ENCODE data around the gene DMD. TPM values are rescaled to one million over a fixed set of nuclear protein-coding genes. Genes with fewer than 3 reads are reported as not detected.
"Not testable (repeated sequence)": the region's sequence is repeated elsewhere in the genome, so short reads cannot be mapped to it uniquely, and the experiment has no call there.

Gene DMD
- 1 to 10 TPM in 1 of 2 donors, under 1 TPM in 1; 0.43 to 2.0 TPM for total RNA-seq

DNA sequence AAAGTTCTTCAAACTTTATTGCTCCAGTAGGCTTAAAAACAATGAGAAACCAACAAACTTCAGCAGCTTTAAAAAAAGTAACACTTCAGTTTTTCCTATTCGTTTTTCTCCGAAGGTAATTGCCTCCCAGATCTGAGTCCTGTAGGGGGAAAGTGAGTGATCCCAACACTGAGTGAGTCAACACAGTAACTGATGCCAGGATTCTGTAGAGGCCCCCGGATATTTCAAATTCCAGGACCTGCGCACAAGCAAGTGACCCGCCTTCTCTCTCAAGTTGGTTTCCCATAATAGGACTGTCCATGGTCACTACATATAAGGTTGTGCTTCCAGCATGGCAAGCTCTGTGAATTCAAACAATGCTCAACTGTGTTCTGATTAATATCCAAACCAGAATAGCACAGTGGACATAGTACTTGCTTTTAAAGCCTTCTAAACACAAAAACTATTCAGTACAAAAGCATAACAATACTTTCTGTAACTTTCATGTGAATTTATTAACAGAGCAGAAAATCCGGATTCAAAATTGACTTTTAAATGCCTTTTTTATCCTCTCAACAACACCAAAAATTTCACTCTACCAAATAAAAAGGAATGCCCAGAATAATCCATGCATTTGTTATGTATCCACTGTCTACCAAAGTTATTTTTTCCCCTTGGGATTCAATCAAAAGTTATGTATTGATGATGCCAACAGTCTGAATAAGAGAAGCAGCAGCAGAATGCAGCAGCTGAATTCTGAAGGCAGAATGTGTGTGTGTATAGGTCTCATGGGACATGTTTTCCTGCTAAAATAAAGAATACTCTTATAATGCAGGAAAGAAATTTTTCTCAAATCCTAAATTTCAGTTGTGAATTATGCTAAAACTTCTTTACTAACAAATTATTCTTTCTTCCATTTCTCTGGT, at the start of gene DMD:
TSS of gene DMD (minus strand) at position 194 of the 905 bp plus-strand sequence. CDS start 237 bp downstream, outside the sequence.
- no peak within 1 kb of the TSS for H3K27ac Mint-ChIP-seq
- no peaks in the 10 kb centered on the region for H3K9me3 Mint-ChIP-seq
- no peak for ATAC-seq

DNA sequence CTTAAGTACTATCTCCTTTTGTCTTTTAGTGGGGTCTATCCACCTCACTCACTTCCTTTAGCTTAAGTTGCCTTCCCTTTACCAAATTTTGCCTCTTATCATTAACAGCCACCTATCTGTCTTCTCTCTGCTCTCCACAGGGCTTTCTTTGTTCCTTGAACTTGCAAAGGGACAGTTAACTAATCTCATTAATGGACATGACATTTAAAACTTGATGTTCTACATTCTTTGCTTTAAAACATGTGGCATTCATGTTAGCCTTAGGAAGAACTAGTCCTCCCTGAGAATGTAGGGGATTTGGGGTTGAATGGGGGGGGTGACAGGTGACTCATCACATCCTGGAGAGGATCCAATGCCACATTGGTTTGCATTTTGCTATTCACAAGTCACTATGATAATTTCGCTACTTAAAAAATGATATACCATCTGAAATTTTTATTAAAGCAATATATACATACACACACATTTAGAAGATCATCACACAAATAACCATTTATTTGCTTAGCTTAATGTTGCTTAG, 41.0 kb upstream of the DMD start:
- H3K27ac Mint-ChIP-seq: no peak overlapping the region
- no peaks in the 10 kb centered on the region for H3K9me3 Mint-ChIP-seq
- DNase-seq (ENCODE audit: low spot score in 2 of 2) (no peak), ATAC-seq (no peak)
- H3K36me3 Mint-ChIP-seq: no peaks in the 10 kb centered on the region

More for the DNA sequence above, at the start of gene DMD:
- H3K36me3 Mint-ChIP-seq: no peaks in the 10 kb centered on the region
- no peak for DNase-seq (ENCODE audit: low spot score in 2 of 2)

DNA sequence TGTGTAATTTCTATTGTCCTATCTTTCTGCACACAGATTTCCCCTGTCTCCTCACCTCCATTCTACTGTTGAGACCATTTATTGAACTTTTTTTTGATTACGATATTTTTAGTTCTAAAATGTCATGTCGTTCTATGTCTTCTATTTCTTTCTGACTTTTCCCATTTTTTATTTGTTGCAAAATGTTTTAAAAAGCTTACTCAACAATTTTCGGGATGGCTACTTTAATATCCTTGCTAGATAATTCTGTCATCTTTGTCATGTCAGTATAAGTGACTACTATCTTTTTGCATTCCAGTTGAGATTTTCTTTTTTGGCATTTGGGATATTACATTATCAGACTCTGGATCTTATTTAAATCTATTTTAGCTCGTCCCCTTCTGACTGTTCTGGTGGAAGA, 7.5 kb upstream of the DMD start:
- no peak for ATAC-seq
- Mint-ChIP-seq H3K9me3 (peaks cover 0 to 4% of the 10 kb centered on the region in 2 donors), H3K36me3 (no peaks in the 10 kb centered on the region), H3K27ac (no peak overlapping the region)
- no peak for DNase-seq (ENCODE audit: low spot score in 2 of 2)

DNA sequence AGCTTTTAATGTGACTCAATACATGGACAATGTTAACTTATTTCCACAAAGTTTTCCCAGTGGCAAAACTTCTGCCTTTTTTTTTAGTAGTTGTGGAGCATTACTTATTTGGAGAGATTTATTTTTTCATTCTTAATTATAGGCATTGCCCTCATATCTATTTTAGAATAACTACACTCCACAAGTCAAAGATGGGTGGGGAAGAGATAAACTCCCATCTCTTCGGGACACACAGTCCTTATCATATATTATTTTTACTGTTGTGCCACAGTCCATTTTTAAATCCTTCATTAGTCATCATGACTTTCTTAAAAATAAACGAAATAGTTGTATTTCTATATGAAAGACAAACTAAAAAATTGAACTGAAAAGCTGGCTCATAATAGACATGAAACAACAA, 1.2 kb downstream of the DMD start:
- no peaks in the 10 kb centered on the region for H3K9me3 Mint-ChIP-seq
- ATAC-seq: no peak
- DNase-seq (ENCODE audit: low spot score in 2 of 2): no peak
- H3K27ac Mint-ChIP-seq: no peak overlapping the region
- H3K36me3 Mint-ChIP-seq: no peaks in the 10 kb centered on the region

DNA sequence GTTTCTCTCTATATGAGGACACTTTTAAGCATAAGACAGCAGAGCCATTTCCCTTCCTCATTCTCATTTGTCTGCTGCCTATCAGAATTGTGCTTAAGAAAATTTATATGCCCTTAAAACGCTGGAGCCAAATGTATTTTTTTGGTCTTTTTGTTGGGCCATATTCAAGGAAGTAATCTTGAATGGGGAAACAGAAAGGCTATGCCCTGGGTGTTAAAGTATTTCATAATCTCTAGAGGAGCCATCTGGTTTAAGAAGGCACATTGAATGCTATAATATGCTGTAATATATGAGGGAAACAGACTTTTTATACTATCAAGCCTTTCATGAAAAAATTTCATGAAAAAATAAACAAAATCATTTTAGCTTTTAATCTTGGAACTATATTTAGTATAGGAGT, 4.3 kb downstream of the DMD start:
- no peak overlapping the region for H3K27ac Mint-ChIP-seq
- no peak for ATAC-seq
- no peak for DNase-seq (ENCODE audit: low spot score in 2 of 2)
- H3K36me3 Mint-ChIP-seq: no peaks in the 10 kb centered on the region
- peaks cover 0 to 5% of the 10 kb centered on the region in 2 donors for H3K9me3 Mint-ChIP-seq

DNA sequence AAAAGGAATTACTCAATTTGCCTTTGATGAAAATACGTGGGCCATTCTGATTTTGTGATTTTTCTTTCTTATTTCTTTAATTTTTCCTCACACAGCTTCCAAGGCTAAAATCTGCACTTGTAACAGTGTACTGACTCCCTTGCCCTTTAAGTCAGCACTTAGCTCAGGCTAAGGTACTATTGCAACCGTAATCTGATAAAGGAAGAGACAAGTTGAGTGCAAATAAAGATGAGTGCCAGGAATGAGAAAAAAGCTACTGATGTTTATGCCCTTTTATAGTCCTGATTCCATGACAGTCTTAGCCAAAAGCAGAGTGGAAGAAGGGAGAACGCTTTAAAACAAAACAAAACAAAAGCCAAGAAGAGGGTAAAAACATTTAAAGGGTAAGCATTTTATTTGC, 6.0 kb downstream of the DMD start:
- Mint-ChIP-seq H3K27ac (no peak overlapping the region), H3K36me3 (no peaks in the 10 kb centered on the region), H3K9me3 (peaks cover 0 to 5% of the 10 kb centered on the region in 2 donors)
- DNase-seq (ENCODE audit: low spot score in 2 of 2) (no peak), ATAC-seq (no peak)

DNA sequence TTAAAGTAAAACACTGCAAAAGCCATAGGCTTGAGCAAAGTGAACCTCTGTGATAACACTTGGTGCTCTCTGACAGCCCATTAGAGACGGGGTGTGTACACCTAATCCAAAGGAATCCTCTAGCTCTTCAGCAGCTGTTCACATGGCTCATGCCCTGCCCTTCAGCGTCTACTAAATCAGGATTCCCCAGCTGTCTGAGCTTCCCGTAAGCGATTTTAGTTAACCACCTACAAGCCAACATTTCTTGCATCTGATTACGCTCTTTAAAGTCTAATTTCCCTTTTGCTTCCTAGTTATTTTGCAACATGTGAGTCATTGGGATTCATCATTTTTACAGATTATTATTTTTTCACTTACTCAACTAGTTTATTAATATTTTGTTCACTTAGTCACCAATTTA, 6.5 kb downstream of the DMD start:
- Mint-ChIP-seq H3K27ac (no peak overlapping the region), H3K36me3 (no peaks in the 10 kb centered on the region), H3K9me3 (peaks cover 0 to 5% of the 10 kb centered on the region in 2 donors)
- DNase-seq (ENCODE audit: low spot score in 2 of 2) (no peak), ATAC-seq (no peak)

DNA sequence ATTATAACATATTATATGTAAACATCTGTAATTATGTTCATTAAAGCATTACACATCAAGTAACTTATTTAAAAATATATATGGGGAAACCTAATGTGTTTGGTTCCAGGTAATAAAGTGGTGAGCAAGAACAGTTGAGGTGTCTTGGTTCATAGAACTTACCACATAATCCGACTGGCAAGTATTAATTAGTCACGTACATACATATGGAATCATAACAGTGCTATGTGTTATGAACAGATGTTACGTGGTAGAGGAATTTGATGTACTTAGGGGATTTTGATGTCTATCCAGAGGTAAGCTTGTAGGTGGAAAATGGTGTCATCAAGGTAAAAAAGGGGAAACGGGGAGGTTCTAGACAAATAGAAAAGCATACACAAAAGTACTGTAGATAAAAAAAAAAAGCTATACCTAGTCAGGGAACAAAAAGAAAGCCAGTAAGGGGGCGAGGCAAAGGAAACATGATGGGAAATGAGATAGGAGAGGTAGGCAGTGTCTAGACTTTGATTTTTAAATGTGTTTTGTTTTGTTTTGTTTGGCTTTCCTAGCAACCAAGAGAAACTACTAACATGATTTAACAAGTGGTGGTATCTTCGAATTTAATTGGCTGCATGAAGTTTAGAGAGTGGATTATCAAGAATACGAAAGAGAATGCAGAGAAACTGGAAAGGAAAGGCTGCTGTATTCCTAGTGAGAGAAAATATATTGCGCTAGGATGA, 12.6 kb downstream of the DMD start:
- Mint-ChIP-seq H3K27ac (no peak overlapping the region), H3K36me3 (no peaks in the 10 kb centered on the region), H3K9me3 (peaks cover 13 to 14% of the 10 kb centered on the region in 2 donors)
- ATAC-seq (no peak), DNase-seq (ENCODE audit: low spot score in 2 of 2) (no peak)

DNA sequence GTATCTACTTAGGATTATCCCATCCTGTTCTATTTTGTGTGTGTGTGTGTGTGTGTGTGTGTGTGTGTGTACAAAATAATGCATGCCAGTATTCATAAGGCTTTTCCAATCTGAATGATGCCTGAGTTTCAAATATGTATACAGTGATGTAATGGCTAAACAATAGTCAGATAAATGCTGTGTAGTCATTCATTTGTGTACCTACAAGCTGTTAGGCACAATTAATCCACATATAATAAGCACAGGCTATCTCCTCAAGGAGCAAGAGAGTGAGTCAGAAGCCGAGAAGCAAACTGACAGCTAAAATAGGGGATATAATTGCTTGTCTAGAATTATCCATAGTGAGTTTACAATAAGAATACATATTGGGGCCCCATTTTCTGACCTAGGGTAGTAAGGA, 15.7 kb downstream of the DMD start:
- DNase-seq (ENCODE audit: low spot score in 2 of 2) (no peak), ATAC-seq (no peak)
- peaks cover 11 to 14% of the 10 kb centered on the region in 2 donors for H3K9me3 Mint-ChIP-seq
- no peak overlapping the region for H3K27ac Mint-ChIP-seq
- no peaks in the 10 kb centered on the region for H3K36me3 Mint-ChIP-seq

DNA sequence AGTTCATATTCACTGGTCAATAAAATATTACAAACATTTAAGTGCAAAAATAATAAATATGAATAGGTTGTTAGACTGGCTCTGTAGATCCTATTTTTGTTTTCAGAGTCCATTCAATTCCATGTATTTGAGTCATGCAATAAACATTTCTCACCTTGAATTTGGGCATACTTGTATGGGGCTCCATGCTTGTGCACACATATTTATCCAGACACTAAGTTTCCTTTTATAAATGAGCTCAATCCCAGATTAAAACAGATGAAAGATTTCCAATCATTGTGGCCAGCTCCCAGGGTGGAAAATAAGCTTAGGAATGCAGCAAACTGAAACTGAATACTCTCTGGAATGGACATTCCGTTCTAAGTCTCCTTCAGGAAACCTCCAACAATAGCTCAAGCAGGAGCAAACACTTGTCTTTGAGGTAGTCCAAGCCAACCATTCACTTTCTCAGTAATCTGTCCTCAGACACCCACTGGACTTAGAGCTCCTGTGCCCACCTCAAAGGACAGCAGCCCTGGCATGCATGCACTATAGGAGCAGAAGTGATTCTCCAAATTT, 16.4 kb downstream of the DMD start:
- ATAC-seq: no peak
- peaks cover 11 to 14% of the 10 kb centered on the region in 2 donors for H3K9me3 Mint-ChIP-seq

DNA sequence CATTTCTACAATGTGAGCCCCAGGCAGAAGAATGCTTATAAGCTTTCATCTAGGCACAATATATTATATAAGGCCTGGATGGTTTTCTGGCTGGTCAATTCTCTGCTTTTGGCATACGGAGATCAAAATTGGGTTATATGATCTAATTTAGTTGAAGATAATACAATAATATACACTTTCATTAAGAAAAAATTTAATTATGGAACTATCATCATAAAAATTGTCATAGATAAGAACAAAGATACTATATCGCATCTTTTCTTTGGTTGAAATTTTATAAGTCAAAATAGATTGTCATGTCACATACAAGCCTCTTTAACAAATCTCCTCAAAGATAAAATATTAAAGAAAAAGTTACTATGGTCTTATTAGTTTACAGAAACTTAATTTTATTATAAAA, 17.1 kb downstream of the DMD start:
- ATAC-seq (no peak), DNase-seq (ENCODE audit: low spot score in 2 of 2) (no peak)
- H3K36me3 Mint-ChIP-seq: no peaks in the 10 kb centered on the region
- peaks cover 8 to 11% of the 10 kb centered on the region in 2 donors for H3K9me3 Mint-ChIP-seq
- no peak overlapping the region for H3K27ac Mint-ChIP-seq

More for the DNA sequence above, 16.4 kb downstream of the DMD start:
- Mint-ChIP-seq H3K27ac (no peak overlapping the region), H3K36me3 (no peaks in the 10 kb centered on the region)
- DNase-seq (ENCODE audit: low spot score in 2 of 2): no peak

DNA sequence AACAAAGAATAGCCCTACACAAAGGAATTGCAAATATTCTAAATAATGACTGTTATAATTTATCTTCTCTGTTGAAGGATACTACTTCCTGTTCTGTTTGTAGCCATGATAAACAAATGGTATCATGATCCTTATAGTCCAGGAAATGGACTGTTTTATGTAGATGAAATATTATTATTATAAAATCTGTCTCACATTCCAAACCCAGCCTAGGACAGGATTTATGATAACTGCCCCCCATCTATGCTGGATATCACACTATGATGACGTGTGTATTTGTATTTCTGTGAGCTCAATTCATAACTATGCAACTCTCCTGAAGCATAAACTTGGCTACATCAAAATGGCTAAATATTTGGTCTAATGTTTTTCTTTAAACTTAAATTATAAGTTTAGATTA, 21.3 kb downstream of the DMD start:
- H3K9me3 Mint-ChIP-seq: peaks cover 0 to 5% of the 10 kb centered on the region in 2 donors
- H3K36me3 Mint-ChIP-seq: no peaks in the 10 kb centered on the region
- ATAC-seq (no peak), DNase-seq (ENCODE audit: low spot score in 2 of 2) (no peak)
- no peak overlapping the region for H3K27ac Mint-ChIP-seq

DNA sequence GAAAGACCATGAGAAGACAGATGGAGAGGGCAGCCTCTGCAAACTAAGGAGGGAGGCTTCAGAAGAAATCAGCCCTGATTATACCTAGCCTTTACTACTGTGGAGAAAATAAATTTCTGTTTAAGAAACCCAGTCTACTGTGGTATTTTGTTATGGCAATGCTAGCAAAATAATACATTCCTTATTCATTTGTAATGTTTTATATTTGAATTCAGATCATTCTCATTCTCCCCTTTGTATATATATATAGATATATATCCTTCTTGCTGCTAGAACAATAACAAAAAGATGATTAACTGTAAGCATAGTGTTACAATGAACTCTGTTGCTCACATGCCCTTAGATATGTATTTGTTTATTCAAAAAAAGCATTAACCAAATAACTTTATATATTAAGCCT, 22.5 kb downstream of the DMD start:
- DNase-seq (ENCODE audit: low spot score in 2 of 2) (no peak), ATAC-seq (no peak)
- Mint-ChIP-seq H3K36me3 (no peaks in the 10 kb centered on the region), H3K27ac (no peak overlapping the region), H3K9me3 (peaks cover 0 to 5% of the 10 kb centered on the region in 2 donors)

DNA sequence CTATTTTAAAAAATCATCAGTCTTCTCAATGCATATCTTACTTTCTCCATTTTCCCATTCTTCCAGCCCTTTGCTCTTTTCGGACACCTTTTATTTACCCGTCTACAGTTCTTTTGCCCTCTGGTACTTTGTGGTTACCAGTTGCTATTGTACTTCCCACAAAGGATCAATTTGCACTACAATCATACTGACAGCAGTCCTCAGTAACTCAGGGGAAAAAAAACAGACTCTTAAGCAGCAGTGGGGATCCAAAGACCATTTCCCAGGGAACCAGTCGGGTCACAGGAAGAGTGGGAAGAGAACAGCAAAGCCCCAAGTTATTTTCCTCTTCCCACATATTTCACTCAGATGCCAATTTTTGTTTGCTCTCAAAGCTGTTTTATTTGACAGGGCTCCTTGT, 23.1 kb downstream of the DMD start:
- Mint-ChIP-seq H3K27ac (no peak overlapping the region), H3K9me3 (peaks cover 0 to 5% of the 10 kb centered on the region in 2 donors), H3K36me3 (no peaks in the 10 kb centered on the region)
- DNase-seq (ENCODE audit: low spot score in 2 of 2) (no peak), ATAC-seq (no peak)

DNA sequence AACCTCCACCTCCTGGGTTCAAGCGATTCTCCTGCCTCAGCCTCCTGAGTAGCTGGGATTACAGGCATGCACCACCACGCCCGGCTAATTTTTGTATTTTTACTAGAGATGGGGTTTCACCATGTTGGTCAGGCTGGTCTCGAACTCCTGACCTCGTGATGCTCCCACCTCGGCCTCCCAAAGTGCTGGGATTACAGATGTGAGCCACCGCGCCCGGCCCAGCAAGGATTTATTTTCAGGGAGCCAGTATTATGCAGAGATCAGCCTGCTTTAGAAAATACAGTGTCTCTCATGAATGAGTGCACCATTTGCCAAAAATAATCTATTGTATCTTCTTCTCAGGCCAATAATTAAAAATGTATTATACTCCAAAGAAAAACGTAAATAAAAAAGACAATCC, 26.5 kb downstream of the DMD start:
- not testable (repeated sequence) for H3K36me3 Mint-ChIP-seq; ATAC-seq; H3K27ac Mint-ChIP-seq; DNase-seq (ENCODE audit: low spot score in 2 of 2); H3K9me3 Mint-ChIP-seq

DNA sequence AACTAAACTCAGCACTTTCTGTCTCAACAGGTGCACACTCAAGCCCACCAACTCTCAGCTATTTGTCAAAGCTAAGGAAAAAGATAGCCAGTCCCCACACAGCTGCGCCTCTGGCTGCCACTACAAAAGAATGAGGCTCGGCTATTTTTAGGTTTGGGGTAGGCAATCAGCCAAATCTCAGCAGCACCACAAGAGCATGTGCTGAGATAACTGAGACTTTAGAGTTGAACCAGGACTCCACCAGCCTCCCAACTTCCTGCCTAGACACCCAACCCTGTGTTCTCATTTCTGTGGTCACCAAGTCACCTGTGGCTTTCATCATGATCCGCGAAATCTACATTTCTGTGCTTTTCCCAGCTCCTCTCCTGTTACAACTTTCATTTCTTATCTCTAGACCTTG, 28.0 kb downstream of the DMD start:
- ATAC-seq (no peak), DNase-seq (ENCODE audit: low spot score in 2 of 2) (no peak)
- no peak overlapping the region for H3K27ac Mint-ChIP-seq
- no peaks in the 10 kb centered on the region for H3K36me3 Mint-ChIP-seq
- peaks cover 0 to 5% of the 10 kb centered on the region in 2 donors for H3K9me3 Mint-ChIP-seq

DNA sequence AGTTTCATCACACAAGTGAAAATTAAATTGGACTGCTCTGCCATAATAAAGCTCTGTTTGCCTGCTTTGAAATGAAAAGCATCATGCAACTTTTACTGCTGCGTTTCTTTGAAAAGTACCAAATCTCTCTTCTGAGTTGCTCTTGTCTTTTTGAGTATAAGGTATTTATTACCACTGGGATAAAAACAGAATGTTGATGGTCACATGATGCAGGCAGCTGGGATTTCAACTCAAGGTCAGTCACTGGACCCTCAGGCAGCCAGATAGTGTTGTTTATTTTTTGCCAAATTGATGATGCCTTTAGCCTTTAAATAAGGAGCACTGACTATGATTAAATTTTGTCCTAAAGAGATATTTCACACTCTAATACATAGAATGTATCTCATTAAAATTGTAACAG, 32.7 kb downstream of the DMD start:
- ATAC-seq: no peak
- H3K27ac Mint-ChIP-seq: no peak overlapping the region
- no peaks in the 10 kb centered on the region for H3K9me3 Mint-ChIP-seq
- no peaks in the 10 kb centered on the region for H3K36me3 Mint-ChIP-seq
- no peak for DNase-seq (ENCODE audit: low spot score in 2 of 2)
